ENCODE results near the gene CAPN14. TPM values are rescaled to one million over a fixed set of nuclear protein-coding genes. Genes with fewer than 3 reads are reported as not detected.

The CAPN14 gene
- total RNA-seq, 1 donor from 2014 or later = not detected

DNA sequence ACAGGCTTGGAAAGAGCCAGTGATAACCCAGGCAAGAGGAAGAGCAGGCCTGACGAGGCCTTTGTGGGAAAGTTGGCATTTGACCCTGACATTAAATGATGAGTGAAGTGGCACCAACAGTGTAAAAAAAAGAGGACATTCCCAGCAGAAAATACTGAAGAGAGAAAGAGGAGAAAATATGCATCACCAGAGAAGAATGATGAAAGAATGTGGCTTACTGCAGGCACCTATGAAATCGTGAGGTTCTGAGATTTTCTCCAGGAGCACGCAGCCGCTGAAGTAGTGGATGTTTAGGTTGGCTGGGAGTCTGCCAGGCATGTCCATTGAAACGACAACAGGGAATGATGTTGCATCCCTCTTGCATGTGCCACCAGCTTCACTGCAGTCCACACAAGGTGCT, 30.4 kb upstream of the CAPN14 start:
- peak in 1 of 2 donors; percentile 48 for DNase-seq (ENCODE audit: low spot score in 2 of 2)
- H3K27me3 ChIP-seq = no peaks in the 10 kb centered on the region
- TF ChIP-seq, protein P1, sequence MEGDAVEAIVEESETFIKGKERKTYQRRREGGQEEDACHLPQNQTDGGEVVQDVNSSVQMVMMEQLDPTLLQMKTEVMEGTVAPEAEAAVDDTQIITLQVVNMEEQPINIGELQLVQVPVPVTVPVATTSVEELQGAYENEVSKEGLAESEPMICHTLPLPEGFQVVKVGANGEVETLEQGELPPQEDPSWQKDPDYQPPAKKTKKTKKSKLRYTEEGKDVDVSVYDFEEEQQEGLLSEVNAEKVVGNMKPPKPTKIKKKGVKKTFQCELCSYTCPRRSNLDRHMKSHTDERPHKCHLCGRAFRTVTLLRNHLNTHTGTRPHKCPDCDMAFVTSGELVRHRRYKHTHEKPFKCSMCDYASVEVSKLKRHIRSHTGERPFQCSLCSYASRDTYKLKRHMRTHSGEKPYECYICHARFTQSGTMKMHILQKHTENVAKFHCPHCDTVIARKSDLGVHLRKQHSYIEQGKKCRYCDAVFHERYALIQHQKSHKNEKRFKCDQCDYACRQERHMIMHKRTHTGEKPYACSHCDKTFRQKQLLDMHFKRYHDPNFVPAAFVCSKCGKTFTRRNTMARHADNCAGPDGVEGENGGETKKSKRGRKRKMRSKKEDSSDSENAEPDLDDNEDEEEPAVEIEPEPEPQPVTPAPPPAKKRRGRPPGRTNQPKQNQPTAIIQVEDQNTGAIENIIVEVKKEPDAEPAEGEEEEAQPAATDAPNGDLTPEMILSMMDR (IDR thresholded peaks at IDR 0.05) = no peak
- intact Hi-C loops (cut with DNase I) = no loop called here
- no peak overlapping the region for H3K4me3 ChIP-seq
- peaks cover 25 to 56% of the 10 kb centered on the region in 2 donors for H3K36me3 ChIP-seq
- no peaks in the 10 kb centered on the region for H3K4me1 ChIP-seq
- H3K27ac ChIP-seq = no peak overlapping the region
- no peaks in the 10 kb centered on the region for H3K9me3 ChIP-seq

DNA sequence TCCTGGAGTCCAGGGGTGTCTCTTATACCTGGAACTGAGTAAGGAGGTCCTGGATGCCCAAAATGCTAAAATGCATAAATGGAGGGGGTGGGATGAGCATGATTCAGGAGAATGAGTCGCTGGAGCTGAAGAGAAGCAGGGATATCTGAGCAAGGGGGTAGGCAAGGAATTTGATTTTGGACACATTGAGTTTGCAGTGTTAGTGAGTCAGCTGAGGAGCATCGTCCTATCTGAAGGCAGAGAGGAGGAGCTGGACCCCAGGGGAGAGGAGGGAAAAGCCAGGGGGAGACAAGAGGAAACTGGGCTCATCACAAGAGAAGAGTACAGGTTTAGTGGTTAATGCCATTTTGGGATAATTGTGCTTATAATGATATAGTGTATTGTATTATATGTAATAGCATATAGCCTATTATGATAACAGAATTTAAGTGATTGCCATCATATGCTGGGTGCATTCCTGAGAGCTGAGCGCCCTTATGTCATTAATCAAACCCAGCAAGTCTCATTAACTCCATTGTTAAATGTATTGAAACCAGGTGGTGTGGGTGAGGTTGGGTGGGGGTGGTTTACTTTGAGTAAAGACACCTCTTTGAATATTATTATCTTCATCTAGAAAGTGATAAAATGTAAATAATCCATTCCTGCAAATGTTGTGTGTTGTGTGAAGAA, 29.0 kb upstream of the CAPN14 start:
- no peaks in the 10 kb centered on the region for H3K27me3 ChIP-seq
- peaks cover 25 to 49% of the 10 kb centered on the region in 2 donors for H3K36me3 ChIP-seq
- H3K27ac ChIP-seq = no peak overlapping the region
- DNase-seq (ENCODE audit: low spot score in 2 of 2) = peak in 1 of 2 donors; percentile 13
- TF ChIP-seq, protein P1 (IDR thresholded peaks at IDR 0.05) = no peak
- H3K9me3 ChIP-seq = no peaks in the 10 kb centered on the region
- no peaks in the 10 kb centered on the region for H3K4me1 ChIP-seq
- intact Hi-C loops (cut with DNase I) = no loop called here
- no peak overlapping the region for H3K4me3 ChIP-seq

DNA sequence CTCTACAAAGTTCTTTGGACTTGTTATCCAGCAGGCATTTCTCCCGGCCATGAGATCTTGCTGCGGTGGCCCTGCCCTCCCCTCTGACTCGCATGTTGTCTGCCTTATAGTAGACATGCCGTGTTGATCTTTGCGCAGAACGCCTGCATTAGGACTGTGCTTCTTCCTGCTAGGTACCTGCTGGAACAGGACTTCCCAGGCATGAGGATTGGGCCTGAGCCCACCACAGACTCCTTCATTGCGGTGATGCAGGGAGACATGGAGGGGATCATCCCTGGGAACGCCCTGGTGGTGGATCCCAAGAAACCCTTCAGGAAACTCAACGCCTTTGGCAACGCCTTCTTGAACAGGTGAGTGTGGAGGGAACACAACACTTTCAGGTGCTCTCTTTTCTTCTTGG, 26.8 kb upstream of the CAPN14 start:
- H3K9me3 ChIP-seq = no peaks in the 10 kb centered on the region
- no peak overlapping the region for H3K27ac ChIP-seq
- no peak overlapping the region for H3K4me3 ChIP-seq
- peaks cover 6 to 15% of the 10 kb centered on the region in 2 donors for H3K4me1 ChIP-seq
- no peaks in the 10 kb centered on the region for H3K27me3 ChIP-seq
- TF ChIP-seq, protein P1 (IDR thresholded peaks at IDR 0.05) = no peak
- peaks cover 8 to 32% of the 10 kb centered on the region in 2 donors for H3K36me3 ChIP-seq
- no peak for DNase-seq (ENCODE audit: low spot score in 2 of 2)
- intact Hi-C loops (cut with DNase I) = no loop called here

DNA sequence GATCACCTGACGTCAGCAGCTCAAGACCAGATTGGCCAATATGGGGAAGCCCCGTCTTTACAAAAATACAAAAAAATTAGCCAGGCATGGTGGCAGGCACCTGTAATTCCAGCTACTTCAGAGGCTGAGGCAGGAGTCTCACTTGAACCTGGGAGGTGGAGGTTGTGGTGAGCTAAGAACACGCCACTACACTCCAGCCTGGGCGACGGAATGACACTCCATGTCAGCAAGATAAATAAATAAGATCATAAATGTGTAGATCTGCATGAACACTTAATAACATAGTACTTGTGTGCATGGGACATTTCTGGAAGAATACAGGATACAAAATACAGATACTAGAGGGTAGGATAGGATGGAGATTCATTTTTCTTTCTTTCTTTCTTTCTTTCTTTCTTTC, 25.7 kb upstream of the CAPN14 start:
- H3K36me3 ChIP-seq = peaks cover 5 to 22% of the 10 kb centered on the region in 2 donors
- H3K4me3 ChIP-seq = no peak overlapping the region
- intact Hi-C loops (cut with DNase I) = no loop called here
- peaks cover 17 to 25% of the 10 kb centered on the region in 2 donors for H3K4me1 ChIP-seq
- no peak for DNase-seq (ENCODE audit: low spot score in 2 of 2)
- H3K27ac ChIP-seq = no peak overlapping the region
- no peaks in the 10 kb centered on the region for H3K9me3 ChIP-seq
- TF ChIP-seq, protein P1 (IDR thresholded peaks at IDR 0.05) = no peak
- no peaks in the 10 kb centered on the region for H3K27me3 ChIP-seq

DNA sequence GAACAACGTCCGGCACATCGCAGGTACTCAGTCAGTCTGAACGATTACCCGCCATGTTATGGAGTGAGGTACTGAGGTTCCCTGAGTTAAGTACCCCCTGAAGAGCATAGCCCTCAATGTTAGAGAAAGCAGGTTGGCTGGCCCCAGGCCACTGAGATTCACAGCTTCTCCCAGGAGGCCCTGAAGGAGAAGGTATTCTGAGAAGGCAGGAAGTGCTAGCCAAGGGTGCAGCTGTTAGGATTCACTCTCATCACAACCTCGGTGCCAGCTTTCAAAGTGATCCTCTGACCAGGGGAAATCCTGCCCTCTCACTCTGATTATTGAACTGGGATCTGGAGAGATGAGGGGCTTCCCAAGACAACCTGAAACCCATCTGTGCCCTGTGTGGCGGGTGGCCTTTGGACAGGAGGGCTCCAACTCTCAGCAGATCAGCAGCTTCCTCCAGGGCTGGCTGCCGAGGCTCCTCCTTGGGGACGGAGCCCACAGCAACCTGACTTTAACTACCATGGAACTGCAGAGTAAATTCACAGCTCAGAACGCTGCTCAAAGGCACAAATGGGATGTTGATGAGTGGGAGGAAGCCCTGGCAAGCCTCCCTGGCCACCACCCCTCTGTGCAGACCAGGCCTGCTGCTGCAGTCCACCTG, 24.4 kb upstream of the CAPN14 start:
- Histone ChIP-seq H3K9me3 (no peaks in the 10 kb centered on the region), H3K36me3 (peaks cover 5 to 13% of the 10 kb centered on the region in 2 donors), H3K27me3 (no peaks in the 10 kb centered on the region), H3K27ac (no peak overlapping the region), H3K4me3 (no peak overlapping the region), H3K4me1 (peaks cover 18 to 32% of the 10 kb centered on the region in 2 donors)
- peak in 1 of 2 donors; percentile 22 for DNase-seq (ENCODE audit: low spot score in 2 of 2)
- TF ChIP-seq, protein P1 (IDR thresholded peaks at IDR 0.05) = no peak
- intact Hi-C loops (cut with DNase I) = no loop called here

All from ascending aorta (tissue), 2 donors.